H1 (cell line): ENCODE measurements around the gene ZNF649. TPM values are rescaled to one million over a fixed set of nuclear protein-coding genes. Genes with fewer than 3 reads are reported as not detected.
A peak's percentile ranks its signal among the peaks of the same experiment; 100 is the strongest.

ENCODE experiments used
- CTCF ChIA-PET: fragments of 300-600 bp; sonication (Branson Sonifier 250); formaldehyde crosslinking; loops from one replicate; lab custom pipeline; 2021; ENCODE audit not compliant: partially characterized antibody; lab: Charles Lee
- POLR2A ChIA-PET: fragments of 300-600 bp; sonication (Branson Sonifier 250); formaldehyde crosslinking; loops from one replicate; lab custom pipeline; 2021; ENCODE audit warnings: inconsistent platforms; ENCODE audit not compliant: partially characterized antibody; lab: Charles Lee
- DNase-seq, 2 experiments: peaks; one replicate each; pipeline versions ENCODE4 v3.0.0 to v3.0.0-alpha.2; 2010 to 2022; ENCODE audit warnings: low spot score in 2 of 2, low read depth in 1 of 2, mixed read lengths in 1 of 2
- FAIRE-seq: peaks from 2 replicates; lab custom pipeline; 2011; peaks lifted over from hg19 to GRCh38; lab: Jason Lieb, UNC
- H2AFZ ChIP-seq: 2 replicates; pipeline ENCODE4 v1.8.1; 2012; ENCODE audit warnings: low read length, inconsistent platforms
- H2AK5ac ChIP-seq: 2 replicates; pipeline ENCODE4 v1.6.1; 2013; ENCODE audit warnings: low read depth, low read length
- H2BK120ac ChIP-seq: replicated peaks from 2 replicates; pipeline ENCODE3; 2013; ENCODE audit warnings: low read depth, low read length, inconsistent platforms
- H2BK12ac ChIP-seq: 2 replicates; pipeline ENCODE4 v1.6.1; 2013; ENCODE audit warnings: low read depth, low read length
- H2BK15ac ChIP-seq: 2 replicates; pipeline ENCODE4 v1.6.1; 2013; ENCODE audit warnings: low read length
- H2BK20ac ChIP-seq: 2 replicates; pipeline ENCODE4 v1.6.1; 2013; ENCODE audit warnings: low read length
- H2BK5ac ChIP-seq: 2 replicates; pipeline ENCODE4 v1.6.1; 2013; ENCODE audit warnings: low read depth, low read length
- H3K14ac ChIP-seq: 2 replicates; pipeline ENCODE4 v1.6.1; 2013; ENCODE audit warnings: inconsistent platforms; ENCODE audit not compliant: insufficient read length
- H3K18ac ChIP-seq: 2 replicates; pipeline ENCODE4 v1.6.1; 2013; ENCODE audit warnings: low read length; ENCODE audit errors: extremely low read depth
- H3K23ac ChIP-seq: 2 replicates; pipeline ENCODE4 v1.6.1; 2013; ENCODE audit warnings: inconsistent platforms; ENCODE audit not compliant: insufficient read length
- H3K23me2 ChIP-seq: 2 replicates; pipeline ENCODE4 v1.6.1; 2013; ENCODE audit warnings: low read depth, low read length
- H3K27ac ChIP-seq: 2 replicates; pipeline ENCODE4 v1.6.1; 2011; ENCODE audit warnings: low read depth, low read length, inconsistent platforms
- H3K27me3 ChIP-seq, 4 experiments: replicated peaks in 1 of 4; 1 replicate in 1 of 4; 2 replicates in 3 of 4; pipeline versions ENCODE4 v1.6.1 to v1.8.1; 2011 to 2013; ENCODE audit warnings: low read length in 3 of 4, mild to moderate bottlenecking in 3 of 4, inconsistent platforms in 2 of 4, mixed read lengths in 2 of 4, moderate library complexity in 1 of 4; ENCODE audit not compliant: control insufficient read depth in 3 of 4, insufficient read depth in 3 of 4; ENCODE audit errors: extremely low read depth in 1 of 4
- H3K36me3 ChIP-seq, 4 experiments: 2 replicates each; pipeline versions ENCODE4 v1.6.1 to v1.8.1; 2011 to 2013; ENCODE audit warnings: mild to moderate bottlenecking in 4 of 4, low read length in 3 of 4, moderate library complexity in 2 of 4, control low read depth in 1 of 4, inconsistent platforms in 1 of 4; ENCODE audit not compliant: insufficient read depth in 4 of 4, control insufficient read depth in 2 of 4
- H3K4ac ChIP-seq: replicated peaks from 2 replicates; pipeline ENCODE3; 2013; ENCODE audit warnings: low read length, low read depth, mixed read lengths, inconsistent platforms; ENCODE audit not compliant: insufficient read length
- H3K4me1 ChIP-seq, 4 experiments: replicated peaks in 1 of 4; 1 replicate in 1 of 4; 2 replicates in 3 of 4; pipeline versions ENCODE4 v1.6.1 to v1.8.1; 2011 to 2013; ENCODE audit warnings: low read length in 3 of 4, inconsistent platforms in 2 of 4, mixed read lengths in 1 of 4; ENCODE audit not compliant: insufficient read depth in 4 of 4, control insufficient read depth in 3 of 4
- H3K4me2 ChIP-seq, 2 experiments: 2 replicates each; pipeline versions ENCODE4 v1.6.1 to v1.8.1; 2011 to 2013; ENCODE audit warnings: low read depth in 2 of 2, low read length in 2 of 2, control low read depth in 1 of 2, inconsistent platforms in 1 of 2, mild to moderate bottlenecking in 1 of 2; ENCODE audit not compliant: insufficient read depth in 1 of 2
- H3K4me3 ChIP-seq, 4 experiments: fragments of 200-600, 300-600 bp in 1 of 4; sonication (generic), shearing (Covaris generic), sonication (Bioruptor Twin) in 1 of 4; 2 replicates each; pipeline versions ENCODE4 v1.5.1 to v1.8.1; 2011 to 2016; ENCODE audit warnings: low read length in 4 of 4, low read depth in 3 of 4, control low read depth in 2 of 4, inconsistent platforms in 2 of 4, mild to moderate bottlenecking in 2 of 4, mixed read lengths in 1 of 4, moderate library complexity in 1 of 4; ENCODE audit not compliant: insufficient read depth in 2 of 4; ENCODE audit errors: extremely low read depth in 1 of 4
- H3K56ac ChIP-seq: replicated peaks from 2 replicates; pipeline ENCODE3; 2013; ENCODE audit warnings: low read depth, mild to moderate bottlenecking, mixed read lengths, low read length, inconsistent platforms; ENCODE audit not compliant: insufficient read length
- H3K79me1 ChIP-seq: 2 replicates; pipeline ENCODE4 v1.6.1; 2013; ENCODE audit warnings: low read depth, low read length, control low read depth
- H3K79me2 ChIP-seq, 2 experiments: 2 replicates each; pipeline versions ENCODE4 v1.6.1 to v1.8.1; 2012 to 2013; ENCODE audit warnings: low read length in 2 of 2, mild to moderate bottlenecking in 2 of 2, inconsistent platforms in 1 of 2; ENCODE audit not compliant: insufficient read depth in 2 of 2, control insufficient read depth in 1 of 2
- H3K9ac ChIP-seq, 4 experiments: replicated peaks in 1 of 4; 1 replicate in 1 of 4; 2 replicates in 3 of 4; pipeline versions ENCODE4 v1.6.1 to v1.8.1; 2011 to 2013; ENCODE audit warnings: low read depth in 3 of 4, low read length in 3 of 4, control low read depth in 2 of 4, mild to moderate bottlenecking in 2 of 4, moderate library complexity in 2 of 4, inconsistent platforms in 1 of 4; ENCODE audit errors: extremely low read depth in 1 of 4
- H3K9me3 ChIP-seq, 2 experiments: 2 replicates each; pipeline versions ENCODE4 v1.6.1 to v1.8.1; 2012 to 2013; ENCODE audit warnings: mild to moderate bottlenecking in 2 of 2, moderate library complexity in 2 of 2, control low read depth in 1 of 2, inconsistent platforms in 1 of 2, low read depth in 1 of 2, low read length in 1 of 2, mixed read lengths in 1 of 2; ENCODE audit not compliant: insufficient read depth in 2 of 2
- H4K20me1 ChIP-seq, 2 experiments: replicated peaks in 1 of 2; 2 replicates each; pipeline versions ENCODE3 to v1.8.1; 2011 to 2013; ENCODE audit warnings: inconsistent platforms in 2 of 2, low read length in 2 of 2, mild to moderate bottlenecking in 1 of 2; ENCODE audit not compliant: insufficient read depth in 2 of 2, control insufficient read depth in 1 of 2
- H4K5ac ChIP-seq: 2 replicates; pipeline ENCODE4 v1.6.1; 2013; ENCODE audit warnings: low read length, low read depth, mixed read lengths, inconsistent platforms; ENCODE audit not compliant: insufficient read length
- H4K8ac ChIP-seq: 2 replicates; pipeline ENCODE4 v1.8.0; 2013; ENCODE audit warnings: mild to moderate bottlenecking, moderate library complexity, low read length, inconsistent platforms; ENCODE audit not compliant: insufficient read depth; ENCODE audit errors: extremely low read depth
- H4K91ac ChIP-seq: replicated peaks from 2 replicates; pipeline ENCODE3; 2013; ENCODE audit warnings: low read length, mixed read lengths, inconsistent platforms; ENCODE audit not compliant: insufficient read length
- RFX5 ChIP-seq: IDR thresholded peaks from 2 replicates; pipeline ENCODE4 v1.6.1; 2011; ENCODE audit warnings: low read depth, low read length, improper control_type of control experiment, borderline replicate concordance
- polyA plus RNA-seq, 7 experiments: library from polyadenylated mRNA; depleted of rRNA in 3 of 7; stranded (reverse) in 5 of 7; unstranded in 2 of 7; fragments of >200 nt in 5 of 7; fragments of 200-250 nt in 2 of 7; gene quantifications; 1 replicate in 5 of 7; 2 replicates in 1 of 7; 4 replicates in 1 of 7; pipeline versions ENCODE4 v1.2.1 to v1.2.3, GENCODE V29; 2011 to 2013; ENCODE audit warnings: missing spikeins in 2 of 7, mixed read lengths in 2 of 7
- total RNA-seq: library from RNA; stranded (reverse); fragmentation: NEBNext Ultra II Directional; extraction: Animal tissue kit (Norgen Biotek cat#: 25700); gene quantifications from 2 replicates; pipeline ENCODE4 v1.2.1, GENCODE V29; 2021

The ZNF649 gene
- total and polyA plus RNA-seq, 2 of the 8 experiments (the other 6 are each of a cell fraction or from before 2014, with no cell fraction given): 24.7 to 51.7 TPM

DNA sequence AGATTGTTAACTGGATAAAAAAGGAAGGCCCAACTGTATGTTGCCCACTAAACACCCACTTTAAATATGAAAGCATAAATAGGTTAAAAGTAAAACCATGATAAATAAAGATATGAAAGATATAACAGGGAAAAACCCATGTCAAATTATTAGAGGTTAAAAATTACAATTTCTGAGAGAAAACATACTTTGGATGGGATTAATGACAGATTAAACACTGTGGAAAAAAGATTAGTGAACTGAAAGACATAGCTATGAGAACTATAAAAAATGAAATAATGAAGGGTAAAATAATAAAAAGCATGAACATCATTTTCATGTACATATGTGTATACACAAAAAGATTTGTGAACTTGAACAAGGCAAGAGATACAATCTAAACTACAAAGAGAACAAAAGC, 14.9 kb downstream of the ZNF649 start:
- H2BK12ac ChIP-seq: no peak overlapping the region
- no peak overlapping the region for H2BK5ac ChIP-seq
- H3K79me2 ChIP-seq: peaks cover 0 to 50% of the 10 kb centered on the region in 2 experiments; a peak in 3 of 4 replicates
- H3K4me1 ChIP-seq: peaks cover 0 to 3% (median 0%) of the 10 kb centered on the region in 4 experiments; a peak in 1 of 7 replicates
- H3K23me2 ChIP-seq: no peaks in the 10 kb centered on the region
- H3K14ac ChIP-seq: no peak overlapping the region
- peaks cover 54 to 56% of the 10 kb centered on the region in 2 experiments for H3K9me3 ChIP-seq
- no peak overlapping the region for H2BK15ac ChIP-seq
- H3K18ac ChIP-seq: no peak overlapping the region
- H2BK20ac ChIP-seq: no peak overlapping the region
- DNase-seq (no peak), FAIRE-seq (no peak)
- no peak overlapping the region for H3K27ac ChIP-seq
- no peak overlapping the region for H2BK120ac ChIP-seq
- no peak overlapping the region for H4K91ac ChIP-seq
- H3K23ac ChIP-seq: no peak overlapping the region
- H4K8ac ChIP-seq: no peak overlapping the region
- peak overlapping the region in 1 of 4 experiments; percentile 33; a peak in 1 of 8 replicates for H3K4me3 ChIP-seq
- H3K9ac ChIP-seq: no peak overlapping the region
- H3K27me3 ChIP-seq: no peaks in the 10 kb centered on the region
- H2AFZ ChIP-seq: no peak overlapping the region
- peaks cover 39 to 80% (median 61%) of the 10 kb centered on the region in 4 experiments for H3K36me3 ChIP-seq
- no peak overlapping the region for H2AK5ac ChIP-seq
- H3K4ac ChIP-seq: no peak overlapping the region
- no peaks in the 10 kb centered on the region for H4K20me1 ChIP-seq
- TF ChIP-seq RFX5: no peak
- no peak overlapping the region for H3K4me2 ChIP-seq
- H3K79me1 ChIP-seq: 0 out of 2 replicates have a peak, but pooled peaks cover 3% of the 10 kb centered on the region
- CTCF ChIA-PET: no interaction called here
- POLR2A ChIA-PET: interaction anchor here (0.9 to 2.6 kb wide), 6 partner anchors 9 to 22 kb away, joined by 3 to 26 read pairs (median 10); no protein-coding TSS in a partner anchor
- no peak overlapping the region for H4K5ac ChIP-seq
- H3K56ac ChIP-seq: no peak overlapping the region
